HEK293 (cell line): ENCODE results near the gene TRIM65.

Experiments used
- CTCF ChIA-PET: fragments of 350-600 bp; formaldehyde crosslinking; extraction: SDS; loops from one replicate; lab custom pipeline; 2021; ENCODE audit warnings: antibody characterized with exemption; lab: Yijun Ruan, JAX
- POLR2A ChIA-PET: fragments of 300-600 bp; formaldehyde crosslinking; extraction: SDS; loops from one replicate; lab custom pipeline; 2020; ENCODE audit warnings: antibody characterized with exemption, inconsistent platforms; lab: Yijun Ruan, JAX
- H3K27ac ChIP-seq: fragments of 200-500 bp; sonication (Bioruptor generic); 2 replicates; pipeline ENCODE4 v1.5.1; 2014; ENCODE audit warnings: low read depth, low read length, control low read depth, inconsistent platforms; ENCODE audit errors: extremely low read depth
- H3K36me3 ChIP-seq, 2 experiments: fragments of 200-500 bp in 1 of 2; sonication (Bioruptor generic) in 1 of 2; 1 replicate in 1 of 2; 2 replicates in 1 of 2; pipeline ENCODE4 v1.5.1; 2014 to 2017; ENCODE audit warnings: inconsistent platforms in 2 of 2, low read length in 2 of 2; ENCODE audit not compliant: control insufficient read depth in 2 of 2, insufficient read depth in 1 of 2
- H3K4me1 ChIP-seq: fragments of 200-500 bp; sonication (Bioruptor generic); 2 replicates; pipeline ENCODE4 v1.5.1; 2014; ENCODE audit warnings: mild to moderate bottlenecking, low read length, inconsistent platforms; ENCODE audit not compliant: control insufficient read depth, insufficient read depth
- H3K4me3 ChIP-seq: 2 replicates; pipeline ENCODE4 v1.5.1; 2011; ENCODE audit warnings: low read depth, mild to moderate bottlenecking, control low read depth, low read length, moderate library complexity
- H3K9me3 ChIP-seq: fragments of 200-500 bp; sonication (Bioruptor generic); 2 replicates; pipeline ENCODE4 v1.5.1; 2014; ENCODE audit warnings: low read depth, low read length, inconsistent platforms; ENCODE audit not compliant: control insufficient read depth, insufficient read depth
- FEZF1 ChIP-seq: fragments of 450-650 bp; formaldehyde crosslinking; IDR thresholded peaks from 2 replicates; pipeline ENCODE4 v1.5.1; 2016; ENCODE audit warnings: missing biosample characterization, missing genetic modification characterization
- GFI1B ChIP-seq: fragments of 450-650 bp; formaldehyde crosslinking; IDR thresholded peaks from 2 replicates; pipeline ENCODE4 v1.5.1; 2016; ENCODE audit warnings: missing biosample characterization, missing genetic modification characterization
- PRDM2 ChIP-seq: fragments of 450-650 bp; formaldehyde crosslinking; IDR thresholded peaks from 2 replicates; pipeline ENCODE4 v1.5.1; 2016; ENCODE audit warnings: missing biosample characterization, missing genetic modification characterization, borderline replicate concordance
- REST ChIP-seq: fragments of 450-650 bp; formaldehyde crosslinking; IDR thresholded peaks from 2 replicates; pipeline ENCODE4 v1.5.1; 2016; ENCODE audit warnings: missing biosample characterization, missing genetic modification characterization
- TRIM28 ChIP-seq: IDR thresholded peaks from 2 replicates; pipeline ENCODE4 v1.6.1; 2011; ENCODE audit warnings: low read length, control low read depth, borderline replicate concordance
- ZBTB1 ChIP-seq: fragments of 450-650 bp; formaldehyde crosslinking; IDR thresholded peaks from 2 replicates; pipeline ENCODE4 v1.5.1; 2016; ENCODE audit warnings: missing biosample characterization, missing genetic modification characterization
- ZBTB21 ChIP-seq: fragments of 450-650 bp; formaldehyde crosslinking; IDR thresholded peaks from 2 replicates; pipeline ENCODE4 v1.5.1; 2017; ENCODE audit warnings: missing biosample characterization, missing genetic modification characterization
- ZFP37 ChIP-seq: fragments of 450-650 bp; formaldehyde crosslinking; IDR thresholded peaks from 2 replicates; pipeline ENCODE4 v1.5.1; 2016; ENCODE audit warnings: missing biosample characterization, missing genetic modification characterization
- ZNF157 ChIP-seq: fragments of 450-650 bp; formaldehyde crosslinking; IDR thresholded peaks from 2 replicates; pipeline ENCODE4 v1.5.1; 2016; ENCODE audit warnings: missing biosample characterization, missing genetic modification characterization
- ZNF16 ChIP-seq: fragments of 450-650 bp; formaldehyde crosslinking; IDR thresholded peaks from 2 replicates; pipeline ENCODE4 v1.5.1; 2016; ENCODE audit warnings: low read depth, missing biosample characterization, missing genetic modification characterization
- ZNF174 ChIP-seq: fragments of 450-650 bp; formaldehyde crosslinking; IDR thresholded peaks from 2 replicates; pipeline ENCODE4 v1.5.0; 2017; ENCODE audit warnings: missing biosample characterization, mild to moderate bottlenecking, missing genetic modification characterization
- ZNF202 ChIP-seq: fragments of 450-650 bp; formaldehyde crosslinking; IDR thresholded peaks from 2 replicates; pipeline ENCODE4 v1.5.1; 2016; ENCODE audit warnings: missing biosample characterization, missing genetic modification characterization, borderline replicate concordance
- ZNF341 ChIP-seq: fragments of 450-650 bp; formaldehyde crosslinking; IDR thresholded peaks from 2 replicates; pipeline ENCODE4; 2016; ENCODE audit warnings: low read depth, missing biosample characterization, missing genetic modification characterization
- ZNF394 ChIP-seq: fragments of 450-650 bp; formaldehyde crosslinking; IDR thresholded peaks from 2 replicates; pipeline ENCODE4 v1.5.1; 2016; ENCODE audit warnings: missing biosample characterization, missing genetic modification characterization, mild to moderate bottlenecking, moderate library complexity, borderline replicate concordance
- ZNF555 ChIP-seq: fragments of 450-650 bp; formaldehyde crosslinking; conservative IDR thresholded peaks from 2 replicates; pipeline ENCODE4 v1.5.1; 2017; ENCODE audit warnings: missing biosample characterization, mild to moderate bottlenecking, missing genetic modification characterization, inconsistent platforms
- ZNF561 ChIP-seq: fragments of 450-650 bp; IDR thresholded peaks from 2 replicates; pipeline ENCODE4 v1.5.1; 2018; ENCODE audit warnings: missing biosample characterization, missing genetic modification characterization, borderline replicate concordance
- ZNF596 ChIP-seq: fragments of 450-650 bp; IDR thresholded peaks from 2 replicates; pipeline ENCODE4 v1.5.0; 2018; ENCODE audit warnings: missing biosample characterization, mild to moderate bottlenecking, missing genetic modification characterization, moderate library complexity
- ZNF670 ChIP-seq: fragments of 450-650 bp; formaldehyde crosslinking; IDR thresholded peaks from 2 replicates; pipeline ENCODE4 v1.5.1; 2016; ENCODE audit warnings: missing biosample characterization, missing genetic modification characterization, low read depth
- ZNF692 ChIP-seq: fragments of 450-650 bp; formaldehyde crosslinking; IDR thresholded peaks from 2 replicates; pipeline ENCODE4 v1.5.1; 2016; ENCODE audit warnings: missing biosample characterization, missing genetic modification characterization
- ZSCAN4 ChIP-seq: fragments of 450-650 bp; formaldehyde crosslinking; IDR thresholded peaks from 2 replicates; pipeline ENCODE4 v1.5.1; 2017; ENCODE audit warnings: missing biosample characterization, missing genetic modification characterization

TRIM65 gene

GRCh38 chr17:75932852-75933251, 36.1 kb upstream of the TRIM65 start:
- Histone ChIP-seq H3K36me3 (peaks cover 15 to 48% of the 10 kb centered on the region in 2 experiments; a peak in 2 of 3 replicates), H3K4me3 (no peak overlapping the region), H3K4me1 (no peaks in the 10 kb centered on the region), H3K9me3 (no peaks in the 10 kb centered on the region), H3K27ac (no peak overlapping the region)
- no peak for TF ChIP-seq ZBTB21 (tag by site-specific recombination)
- no peak for TF ChIP-seq ZNF555 (tag by site-specific recombination)
- TF ChIP-seq REST (tag by site-specific recombination) = no peak
- TF ChIP-seq ZNF16 = no peak
- no peak for TF ChIP-seq ZNF670 (tag by site-specific recombination)
- no peak for TF ChIP-seq ZNF692 (tag by site-specific recombination)
- TF ChIP-seq TRIM28 = no peak
- TF ChIP-seq ZNF596 = no peak
- TF ChIP-seq ZNF174 = no peak
- no peak for TF ChIP-seq ZFP37
- TF ChIP-seq GFI1B = no peak
- TF ChIP-seq ZBTB1 = no peak
- no peak for TF ChIP-seq FEZF1 (tag by site-specific recombination)
- no peak for TF ChIP-seq PRDM2 (tag by site-specific recombination)
- no peak for TF ChIP-seq ZNF394 (tag by site-specific recombination)
- no peak for TF ChIP-seq ZSCAN4 (tag by site-specific recombination)
- no peak for TF ChIP-seq ZNF561 (tag by site-specific recombination)
- no peak for TF ChIP-seq ZNF202 (tag by site-specific recombination)
- TF ChIP-seq ZNF157 (tag by site-specific recombination) = no peak
- no peak for TF ChIP-seq ZNF341
- CTCF ChIA-PET = interaction anchor here (0.6 to 2.1 kb wide), 2 partner anchors 28 to 75 kb away, joined by 3 to 6 read pairs; partner anchors contain the start of gene MRPL38
- POLR2A ChIA-PET = interaction anchor here (0.7 kb wide), 1 partner anchor 437 kb away, joined by 3 read pairs; no protein-coding TSS in a partner anchor
